Keratinocyte (primary cell): ENCODE data around the gene VCAM1. TPM values are rescaled to one million over a fixed set of nuclear protein-coding genes. Genes with fewer than 3 reads are reported as not detected.

ENCODE experiments used
- DNase-seq: peaks from one replicate; pipeline ENCODE4 v3.0.0-alpha.2; 2011; ENCODE audit warnings: low read depth, missing footprints, low spot score
- FAIRE-seq: peaks from 2 replicates; lab custom pipeline; 2011; peaks lifted over from hg19 to GRCh38; lab: Jason Lieb, UNC
- H2AFZ ChIP-seq: 2 replicates; pipeline ENCODE4 v1.6.0; 2012; ENCODE audit warnings: low read length, control low read depth, inconsistent platforms; ENCODE audit not compliant: control insufficient read depth
- H3K27ac ChIP-seq: 2 replicates; pipeline ENCODE4 v1.5.1; 2011; ENCODE audit warnings: low read length; ENCODE audit not compliant: control insufficient read depth, insufficient read depth
- H3K27me3 ChIP-seq: 3 replicates; pipeline ENCODE4 v1.6.0; 2011; ENCODE audit warnings: low read length; ENCODE audit not compliant: control insufficient read depth, insufficient read depth; ENCODE audit errors: extremely low read depth
- H3K36me3 ChIP-seq, 2 experiments: 2 replicates in 1 of 2; 3 replicates in 1 of 2; pipeline ENCODE4 v1.5.1; 2011; ENCODE audit warnings: low read length in 2 of 2, mild to moderate bottlenecking in 1 of 2; ENCODE audit not compliant: control insufficient read depth in 2 of 2, insufficient read depth in 2 of 2; ENCODE audit errors: extremely low read depth in 1 of 2
- H3K4me1 ChIP-seq: 3 replicates; pipeline ENCODE4 v1.5.1; 2011; ENCODE audit warnings: low read length; ENCODE audit not compliant: control insufficient read depth, insufficient read depth; ENCODE audit errors: extremely low read depth
- H3K4me2 ChIP-seq: 3 replicates; pipeline ENCODE4 v1.6.0; 2011; ENCODE audit warnings: low read depth, low read length; ENCODE audit not compliant: control insufficient read depth, insufficient read depth; ENCODE audit errors: extremely low read depth
- H3K4me3 ChIP-seq, 3 experiments: fragments of 200-600 bp in 1 of 3; sonication (generic) in 1 of 3; 2 replicates in 2 of 3; 3 replicates in 1 of 3; pipeline ENCODE4 v1.5.1; 2011 to 2016; ENCODE audit warnings: low read length in 3 of 3, mild to moderate bottlenecking in 3 of 3, control low read depth in 2 of 3, inconsistent platforms in 1 of 3, low read depth in 1 of 3, mixed read lengths in 1 of 3, mixed run types in 1 of 3, moderate library complexity in 1 of 3; ENCODE audit not compliant: control insufficient read depth in 2 of 3, insufficient read depth in 2 of 3; ENCODE audit errors: extremely low read depth in 1 of 3
- H3K79me2 ChIP-seq: 2 replicates; pipeline ENCODE4 v1.6.0; 2012; ENCODE audit warnings: low read length; ENCODE audit not compliant: control insufficient read depth, insufficient read depth
- H3K9ac ChIP-seq: 3 replicates; pipeline ENCODE4 v1.6.0; 2011; ENCODE audit warnings: low read length; ENCODE audit not compliant: control insufficient read depth, insufficient read depth; ENCODE audit errors: extremely low read depth
- H3K9me1 ChIP-seq: 3 replicates; pipeline ENCODE4 v1.6.0; 2011; ENCODE audit warnings: low read length; ENCODE audit not compliant: control insufficient read depth, insufficient read depth; ENCODE audit errors: extremely low read depth
- H3K9me3 ChIP-seq: 2 replicates; pipeline ENCODE4 v1.5.1; 2012; ENCODE audit warnings: low read depth, low read length; ENCODE audit not compliant: control insufficient read depth
- H4K20me1 ChIP-seq: 3 replicates; pipeline ENCODE4 v1.6.0; 2011; ENCODE audit warnings: low read length; ENCODE audit not compliant: control insufficient read depth, insufficient read depth; ENCODE audit errors: extremely low read depth
- EZH2 ChIP-seq: IDR thresholded peaks from one replicate; pipeline ENCODE4 v1.6.1; 2012; ENCODE audit warnings: inconsistent platforms, mild to moderate bottlenecking, low read length, moderate library complexity
- dilution Hi-C: fragments of 300-500 bp; cut with MboI; formaldehyde crosslinking; loops from one replicate; pipeline ENCODE4 v1.7.0; 2020; ENCODE audit warnings: low sequenced_read_pairs; ENCODE audit not compliant: extremely low pct_ligation_motif_present
- polyA plus RNA-seq, 5 experiments: library from polyadenylated mRNA; depleted of rRNA in 3 of 5; stranded (reverse) in 3 of 5; stranded (forward) in 1 of 5; unstranded in 1 of 5; fragments of >200 nt; gene quantifications; 1 replicate in 1 of 5; 2 replicates in 3 of 5; 3 replicates in 1 of 5; pipeline versions ENCODE4 v1.2.1 to v1.2.3, GENCODE V29; 2011 to 2012; ENCODE audit warnings: missing spikeins in 2 of 5, low read depth in 1 of 5, low replicate concordance in 1 of 5
- TF ChIP-seq, protein P1 (sequence below), 3 experiments: IDR thresholded peaks in 1 of 3; conservative IDR thresholded peaks in 1 of 3; optimal IDR thresholded peaks in 1 of 3; 2 replicates in 2 of 3; 3 replicates in 1 of 3; pipeline versions ENCODE3 to v1.5.1; 2011; ENCODE audit warnings: low read length in 3 of 3, mild to moderate bottlenecking in 3 of 3, moderate library complexity in 2 of 3, control low read depth in 1 of 3, inconsistent platforms in 1 of 3; ENCODE audit not compliant: insufficient read depth in 2 of 3; ENCODE audit errors: extremely low read depth in 1 of 3

Gene VCAM1
- polyA plus RNA-seq, 1 donor (not counting 4 experiments of a cell fraction or from before 2014, with no cell fraction given), result not detected

DNA sequence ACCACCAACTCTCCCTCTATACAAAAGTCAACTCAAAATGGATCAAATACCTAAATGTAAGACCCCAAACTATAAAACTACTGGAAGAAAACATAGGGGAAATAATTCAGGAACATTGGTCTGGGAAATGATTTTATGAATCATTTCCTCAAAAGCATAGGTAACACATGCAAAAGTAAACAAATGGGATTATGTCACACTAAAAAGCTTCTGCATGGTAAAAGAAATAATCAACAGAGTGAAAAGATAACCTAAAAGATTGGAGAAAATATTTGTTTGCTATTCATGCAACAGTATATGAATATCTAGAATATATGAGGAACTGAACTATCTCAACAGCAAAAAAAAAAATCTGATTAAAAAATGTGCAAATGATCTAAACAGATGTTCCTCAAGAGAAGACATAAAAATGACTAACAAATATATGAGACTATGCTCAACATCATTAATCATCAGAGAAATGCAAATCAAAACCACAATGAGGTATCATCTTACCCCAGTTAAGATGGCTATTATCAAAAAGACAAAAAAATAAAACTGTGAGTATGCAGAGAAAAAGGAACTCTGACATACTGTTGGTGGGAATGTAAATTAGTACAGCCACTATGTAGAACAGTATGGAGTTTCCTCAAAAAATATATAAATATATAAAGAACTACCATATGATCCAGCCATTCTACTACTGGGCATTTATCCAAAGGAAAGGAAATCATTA, 47.8 kb downstream of the VCAM1 start:
- H3K4me3 ChIP-seq, result no peak overlapping the region
- DNase-seq, result no peak
- H3K9me3 ChIP-seq, result no peaks in the 10 kb centered on the region
- H3K9ac ChIP-seq, result no peak overlapping the region
- H3K79me2 ChIP-seq, result no peaks in the 10 kb centered on the region
- H3K27me3 ChIP-seq, result no peaks in the 10 kb centered on the region
- H3K36me3 ChIP-seq, result no peaks in the 10 kb centered on the region
- dilution Hi-C loops, result no loop called here
- no peak for FAIRE-seq
- TF ChIP-seq, protein P1, sequence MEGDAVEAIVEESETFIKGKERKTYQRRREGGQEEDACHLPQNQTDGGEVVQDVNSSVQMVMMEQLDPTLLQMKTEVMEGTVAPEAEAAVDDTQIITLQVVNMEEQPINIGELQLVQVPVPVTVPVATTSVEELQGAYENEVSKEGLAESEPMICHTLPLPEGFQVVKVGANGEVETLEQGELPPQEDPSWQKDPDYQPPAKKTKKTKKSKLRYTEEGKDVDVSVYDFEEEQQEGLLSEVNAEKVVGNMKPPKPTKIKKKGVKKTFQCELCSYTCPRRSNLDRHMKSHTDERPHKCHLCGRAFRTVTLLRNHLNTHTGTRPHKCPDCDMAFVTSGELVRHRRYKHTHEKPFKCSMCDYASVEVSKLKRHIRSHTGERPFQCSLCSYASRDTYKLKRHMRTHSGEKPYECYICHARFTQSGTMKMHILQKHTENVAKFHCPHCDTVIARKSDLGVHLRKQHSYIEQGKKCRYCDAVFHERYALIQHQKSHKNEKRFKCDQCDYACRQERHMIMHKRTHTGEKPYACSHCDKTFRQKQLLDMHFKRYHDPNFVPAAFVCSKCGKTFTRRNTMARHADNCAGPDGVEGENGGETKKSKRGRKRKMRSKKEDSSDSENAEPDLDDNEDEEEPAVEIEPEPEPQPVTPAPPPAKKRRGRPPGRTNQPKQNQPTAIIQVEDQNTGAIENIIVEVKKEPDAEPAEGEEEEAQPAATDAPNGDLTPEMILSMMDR (optimal IDR thresholded peaks at IDR 0.05 in 1 of 3, IDR thresholded peaks at IDR 0.05 in 1 of 3, conservative IDR thresholded peaks at IDR 0.05 in 1 of 3; ENCODE audit: extremely low read depth in 1 of 3, insufficient read depth in 2 of 3, low read length in 3 of 3), result no peak
- TF ChIP-seq EZH2, result no peak
- H2AFZ ChIP-seq, result no peak overlapping the region
- no peak overlapping the region for H3K27ac ChIP-seq
- no peaks in the 10 kb centered on the region for H4K20me1 ChIP-seq
- H3K4me1 ChIP-seq, result no peaks in the 10 kb centered on the region
- no peaks in the 10 kb centered on the region for H3K9me1 ChIP-seq
- H3K4me2 ChIP-seq, result no peak overlapping the region

DNA sequence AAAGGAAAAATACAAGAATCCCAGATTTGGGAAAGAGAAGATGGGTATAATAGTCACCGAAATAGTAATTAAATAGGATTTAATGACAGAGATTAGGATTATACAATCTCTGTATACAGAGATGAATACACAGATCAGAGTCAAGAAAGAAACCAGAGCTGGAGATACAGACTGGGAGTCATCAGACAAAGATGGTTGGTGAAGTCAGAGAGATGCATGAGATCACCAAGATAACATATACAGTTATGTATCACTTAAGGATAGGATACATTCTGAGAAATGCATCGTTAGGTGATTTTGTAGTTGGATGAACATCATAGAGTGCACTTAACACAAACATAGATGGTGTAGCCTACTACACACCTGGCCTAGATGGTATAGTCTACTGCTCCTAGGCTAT, 49.8 kb downstream of the VCAM1 start:
- no peaks in the 10 kb centered on the region for H4K20me1 ChIP-seq
- H3K9ac ChIP-seq, result no peak overlapping the region
- no peak overlapping the region for H2AFZ ChIP-seq
- no peak for TF ChIP-seq EZH2
- TF ChIP-seq, protein P1 (optimal IDR thresholded peaks at IDR 0.05 in 1 of 3, IDR thresholded peaks at IDR 0.05 in 1 of 3, conservative IDR thresholded peaks at IDR 0.05 in 1 of 3; ENCODE audit: extremely low read depth in 1 of 3, insufficient read depth in 2 of 3, low read length in 3 of 3), result no peak
- no peaks in the 10 kb centered on the region for H3K4me1 ChIP-seq
- no peak for FAIRE-seq
- no peaks in the 10 kb centered on the region for H3K36me3 ChIP-seq
- dilution Hi-C loops, result no loop called here
- H3K27ac ChIP-seq, result no peak overlapping the region
- no peak for DNase-seq
- H3K4me2 ChIP-seq, result no peak overlapping the region
- H3K9me1 ChIP-seq, result no peaks in the 10 kb centered on the region
- no peaks in the 10 kb centered on the region for H3K9me3 ChIP-seq
- H3K27me3 ChIP-seq, result no peaks in the 10 kb centered on the region
- no peak overlapping the region for H3K4me3 ChIP-seq
- no peaks in the 10 kb centered on the region for H3K79me2 ChIP-seq
